NB4 (cell line): ENCODE measurements around the gene HCRTR1.

Source experiments
- DNase-seq: peaks from one replicate; pipeline ENCODE4 v3.0.0; 2010; ENCODE audit warnings: low read depth
- H3K4me3 ChIP-seq: one replicate; pipeline ENCODE4 v1.5.1; 2011; ENCODE audit warnings: mild to moderate bottlenecking, low read depth, low read length, moderate library complexity
- CTCF ChIP-seq: IDR thresholded peaks from one replicate; pipeline ENCODE4 v1.5.1; 2012; ENCODE audit warnings: low read depth, low read length
- MAX ChIP-seq: IDR thresholded peaks from 2 replicates; pipeline ENCODE4 v1.6.1; 2011; ENCODE audit warnings: low read depth, low read length
- MYC ChIP-seq: IDR thresholded peaks from 2 replicates; pipeline ENCODE4 v1.6.1; 2011; ENCODE audit warnings: low read depth, low read length
- POLR2A ChIP-seq: IDR thresholded peaks from 2 replicates; pipeline ENCODE4 v1.6.1; 2011; ENCODE audit warnings: mild to moderate bottlenecking; ENCODE audit not compliant: insufficient read length; ENCODE audit errors: extremely low read depth

The HCRTR1 gene

GRCh38 chr1:31659889-31660288 is 42.4 kb downstream of the HCRTR1 start:
- DNase-seq, result no peak
- no peak overlapping the region for H3K4me3 ChIP-seq
- TF ChIP-seq CTCF, result no peak
- TF ChIP-seq MAX, result no peak

DNA sequence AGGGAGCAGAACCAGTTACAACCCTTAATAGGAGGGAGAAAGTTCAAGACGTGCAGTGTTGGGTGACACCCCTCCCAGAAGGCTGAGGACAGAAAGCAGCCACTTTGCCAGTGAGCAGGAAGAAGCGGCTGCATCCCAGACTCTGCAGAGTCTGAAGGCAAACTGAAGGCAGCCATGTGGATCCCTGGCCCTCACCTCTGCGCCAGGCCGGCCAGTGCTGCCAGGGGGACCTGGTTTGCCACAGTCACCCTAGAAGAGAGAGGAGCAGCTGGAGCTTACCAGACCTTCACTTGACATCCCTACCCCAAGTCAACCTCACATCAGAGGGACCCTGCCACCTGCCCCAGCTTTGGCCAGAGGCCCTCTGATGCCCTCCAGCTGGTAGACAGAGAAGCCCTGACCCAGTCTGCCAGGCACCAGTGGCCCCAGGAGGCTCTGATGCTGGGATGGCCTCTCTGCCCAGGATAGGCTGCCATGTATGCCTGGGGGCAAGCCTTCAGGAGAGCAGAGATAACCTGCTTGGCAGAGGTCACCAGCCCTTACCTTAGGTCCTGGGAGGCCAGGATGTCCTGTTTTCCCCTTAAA is 43.5 kb downstream of the HCRTR1 start:
- TF ChIP-seq MAX (no peak), CTCF (no peak), MYC (no peak), POLR2A (no peak)
- H3K4me3 ChIP-seq, result no peak overlapping the region
- no peak for DNase-seq

DNA sequence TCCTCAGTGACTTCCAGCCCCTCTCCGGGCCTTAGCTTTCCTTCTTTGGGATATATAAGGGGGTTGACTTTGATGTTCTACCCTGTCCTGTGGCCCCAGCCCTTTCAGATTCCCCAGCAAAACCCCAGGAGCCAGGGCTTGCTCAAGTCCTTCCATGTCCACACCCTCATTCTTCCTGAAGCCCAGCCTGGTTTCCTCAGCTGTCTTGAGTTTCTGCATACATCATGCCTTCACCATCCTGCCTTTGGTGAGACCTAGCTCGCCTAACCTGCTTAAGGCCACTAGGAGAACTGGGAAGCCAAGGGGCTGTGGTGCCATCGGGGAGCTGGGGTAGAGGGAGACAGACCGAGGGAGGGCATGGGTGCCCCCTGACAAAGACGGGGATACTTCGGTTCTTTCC is 44.4 kb downstream of the HCRTR1 start:
- TF ChIP-seq POLR2A, result no peak
- no peak for TF ChIP-seq MAX
- TF ChIP-seq CTCF, result no peak
- TF ChIP-seq MYC, result no peak
- DNase-seq, result no peak
- H3K4me3 ChIP-seq, result no peak overlapping the region

DNA sequence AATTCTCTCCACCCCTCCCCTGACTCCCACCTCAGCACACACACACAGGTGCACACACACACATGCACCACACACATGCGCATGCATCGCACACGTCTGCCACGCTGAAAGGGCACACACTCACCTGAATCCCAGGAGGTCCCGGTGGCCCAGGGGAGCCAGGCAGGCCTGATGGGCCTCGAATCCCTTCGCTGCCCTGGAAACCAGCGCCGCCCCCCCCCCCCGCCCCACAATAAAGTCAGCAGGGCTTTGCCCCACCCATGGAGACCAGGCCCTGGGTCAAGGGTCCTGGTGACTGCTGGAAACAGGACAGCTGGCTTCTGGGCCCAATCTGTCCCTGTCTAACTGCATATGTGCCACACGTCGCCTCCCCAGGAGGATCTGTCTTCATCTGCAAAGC is 45.0 kb downstream of the HCRTR1 start:
- no peak for TF ChIP-seq CTCF
- DNase-seq, result no peak
- H3K4me3 ChIP-seq, result no peak overlapping the region

- no peak overlapping the region for H3K4me3 ChIP-seq
- peak; percentile 50 for DNase-seq
- peak; percentile 81 for TF ChIP-seq CTCF
- no peak for TF ChIP-seq MYC
- TF ChIP-seq MAX, result no peak
Observed at GRCh38 chr1:31663622-31664452, 46.3 kb downstream of the HCRTR1 start.

GRCh38 chr1:31664528-31664927 is 47.0 kb downstream of the HCRTR1 start:
- no peak overlapping the region for H3K4me3 ChIP-seq
- TF ChIP-seq CTCF (no peak), POLR2A (no peak), MYC (no peak), MAX (no peak)
- DNase-seq, result no peak
